ENCODE data around the gene CTNNA2.

GRCh38 chr2:80141007-80141726, 628.3 kb downstream of the CTNNA2 start:
- TF ChIP-seq GATA2 (IDR thresholded peaks at IDR 0.05; ENCODE audit: low read depth, low read length) (no peak), GATA3 (IDR thresholded peaks at IDR 0.05; ENCODE audit: low read depth, low read length) (no peak)

All from SH-SY5Y (cell line).